Stromal cell of bone marrow (primary cell): ENCODE measurements around the gene KLHDC7B.

Experiments used
- DNase-seq: peaks from one replicate; pipeline ENCODE4 v3.0.0-alpha.2; 2012; ENCODE audit warnings: low read depth

The KLHDC7B gene

DNA sequence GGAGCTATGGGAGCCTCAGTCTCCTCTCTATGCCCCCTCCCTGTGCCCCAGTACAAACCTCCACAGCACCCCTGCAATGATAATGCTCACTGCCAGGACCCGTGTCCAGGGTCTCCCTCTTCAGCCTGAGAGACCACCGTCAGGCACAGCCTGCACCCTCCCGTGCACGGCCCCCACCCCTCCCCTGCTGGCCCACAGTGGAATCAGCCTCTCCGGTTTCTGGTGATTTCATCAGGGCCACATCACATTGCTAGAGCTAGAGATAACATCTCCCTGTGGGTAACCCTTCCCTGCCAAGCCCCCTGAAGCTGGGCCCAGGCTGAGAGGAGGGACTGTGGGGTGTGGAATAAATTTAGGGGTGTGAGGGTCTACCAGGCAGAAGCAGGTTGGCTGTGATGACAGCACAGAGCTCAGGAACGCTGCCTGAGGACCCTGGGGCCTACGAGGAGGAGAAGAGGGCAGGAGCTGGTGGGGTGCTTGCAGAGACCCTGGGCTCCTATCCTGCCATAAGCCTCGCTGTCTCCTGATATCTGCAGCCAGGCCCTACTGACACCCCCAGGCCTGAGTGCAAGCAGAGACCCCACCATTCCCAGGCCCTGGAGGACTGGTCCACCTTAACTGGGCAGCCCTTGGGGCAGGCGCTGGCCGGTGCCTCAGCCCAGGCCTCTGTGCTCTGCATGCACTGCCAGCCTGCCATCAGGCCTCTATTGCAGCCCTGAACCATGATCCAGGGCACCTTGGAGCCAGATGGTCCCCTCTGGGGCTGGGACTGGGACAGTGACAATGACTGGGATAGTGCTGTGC lies at the start of gene KLHDC7B:
KLHDC7B (plus strand) TSS at position 378 of the 804 bp plus-strand sequence; CDS start at position 723, 345 bp downstream.
- DNase-seq = no peak

DNA sequence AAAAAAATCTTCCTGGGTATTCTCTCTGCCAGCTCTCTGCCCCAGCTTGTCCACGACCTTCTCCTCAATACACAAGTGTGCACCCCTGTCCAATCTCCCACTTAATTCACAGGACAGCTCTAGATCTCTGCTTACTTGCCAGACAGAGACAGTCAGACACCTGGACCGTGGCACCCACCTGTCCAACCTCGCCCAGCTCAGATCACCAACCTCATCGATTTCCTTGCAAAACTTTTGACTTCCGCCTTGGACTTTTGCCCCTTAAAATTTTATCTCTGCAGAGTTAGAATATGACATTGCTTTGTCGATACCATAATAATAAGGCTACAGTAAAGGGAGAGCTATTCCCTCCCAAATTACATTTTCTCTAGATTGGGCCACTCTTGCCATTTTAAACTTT lies 48.6 kb upstream of the KLHDC7B start:
- no peak for DNase-seq

DNA sequence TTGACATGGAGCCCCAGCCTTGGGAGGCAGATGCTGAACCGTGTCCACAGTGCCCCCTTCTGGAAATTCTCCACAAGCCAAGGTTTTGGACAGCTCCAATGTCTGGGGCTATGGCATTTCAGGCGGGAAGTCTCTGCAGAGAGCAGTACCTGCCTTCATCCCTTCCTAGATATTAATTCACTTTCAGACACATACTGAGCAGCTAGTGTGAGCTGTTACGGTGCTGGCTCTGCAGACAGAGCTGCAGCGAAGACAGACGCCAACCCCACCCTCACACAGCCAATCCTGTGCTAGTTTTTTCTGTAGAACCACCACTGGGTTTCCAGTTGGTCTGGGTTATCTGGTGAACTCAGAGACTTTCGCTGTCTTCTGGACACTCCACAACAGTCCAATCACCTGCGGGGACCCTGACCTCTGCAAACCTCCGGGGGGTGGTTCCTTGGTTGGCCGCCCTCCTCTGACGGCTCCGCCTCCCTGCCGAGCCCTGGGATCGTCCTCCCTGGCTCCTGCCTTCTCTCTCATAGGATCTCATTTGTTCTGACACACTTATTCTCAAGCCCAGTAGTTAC lies 47.3 kb upstream of the KLHDC7B start:
- no peak for DNase-seq

DNA sequence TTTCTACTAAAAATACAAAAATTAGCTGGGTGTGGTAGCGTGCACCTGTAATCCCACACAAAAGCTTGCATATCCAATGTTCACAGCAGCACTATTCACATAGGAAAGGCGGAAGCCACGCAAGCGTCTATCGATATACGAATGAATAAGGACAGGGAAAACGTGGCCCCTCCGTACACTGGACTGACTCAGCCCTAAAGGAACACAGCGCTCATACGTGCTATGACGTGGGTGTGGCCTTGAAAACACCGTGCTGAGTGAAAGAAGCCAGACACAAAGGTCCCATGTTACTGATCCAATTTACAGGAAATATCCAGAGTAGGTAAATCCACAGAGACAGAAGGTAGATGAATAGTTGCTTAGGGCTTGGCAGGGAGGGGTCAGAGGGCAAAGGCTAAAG lies 45.2 kb upstream of the KLHDC7B start:
- no peak for DNase-seq

DNA sequence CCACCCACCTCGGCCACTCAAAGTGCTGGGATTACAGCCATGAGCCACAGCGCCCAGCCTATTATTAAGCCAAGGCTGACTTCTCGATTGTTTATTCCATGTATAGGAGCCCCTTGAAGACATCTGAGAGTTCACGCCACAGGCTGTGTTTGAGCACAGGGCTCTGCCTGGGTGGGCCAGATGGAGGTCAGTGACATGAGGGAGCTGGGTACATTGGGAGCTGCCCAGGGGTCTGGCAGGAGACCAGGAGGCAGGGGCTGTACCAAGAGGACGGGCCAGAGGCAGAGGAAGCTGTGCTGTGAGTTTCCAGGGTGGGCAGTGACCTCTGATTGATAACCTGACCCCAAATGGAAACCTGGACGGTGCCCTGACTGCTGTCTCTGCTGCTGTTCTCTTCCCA lies 43.6 kb upstream of the KLHDC7B start:
- no peak for DNase-seq

DNA sequence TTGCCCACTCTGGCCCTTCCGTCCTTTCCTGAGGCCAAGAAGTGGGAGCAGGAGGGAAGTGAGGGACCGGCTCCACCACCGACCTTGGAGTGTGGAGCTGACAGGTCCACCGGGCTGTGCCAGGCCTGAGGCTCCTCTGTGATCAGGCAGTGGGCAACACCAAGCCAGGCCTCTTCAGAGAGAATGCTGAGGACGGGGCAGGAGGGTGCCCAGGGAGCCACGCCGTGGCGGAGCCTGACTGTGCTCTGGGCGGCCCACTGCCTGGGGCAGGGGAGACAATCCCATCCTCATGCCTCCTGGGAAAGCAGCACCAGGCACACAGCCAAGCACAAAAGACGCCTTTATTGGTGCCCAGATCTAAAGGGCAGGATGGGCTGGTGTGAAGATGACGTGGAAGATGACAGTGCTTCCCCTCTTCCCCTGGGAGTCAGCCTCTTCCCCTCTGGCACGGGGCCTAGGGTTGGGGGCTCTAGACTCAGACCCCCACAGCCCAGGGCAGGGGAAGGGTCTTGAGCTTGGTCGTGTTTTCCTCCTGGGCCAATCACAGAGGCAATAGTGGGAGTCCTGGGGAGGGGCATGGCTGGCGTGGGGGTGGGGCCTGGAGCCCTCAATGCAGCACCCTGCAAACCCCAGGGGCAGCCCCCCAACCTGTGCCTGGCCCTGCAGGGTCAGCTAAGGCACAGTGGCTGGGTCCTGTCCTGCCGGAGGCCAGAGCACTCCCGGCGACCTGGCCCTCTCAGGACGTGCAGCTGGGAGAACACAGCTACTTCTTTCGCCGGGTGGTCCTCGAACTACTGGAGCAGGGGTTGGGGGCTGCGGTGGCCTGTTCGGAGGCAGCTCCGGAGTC lies 42.8 kb upstream of the KLHDC7B start:
- DNase-seq = no peak

DNA sequence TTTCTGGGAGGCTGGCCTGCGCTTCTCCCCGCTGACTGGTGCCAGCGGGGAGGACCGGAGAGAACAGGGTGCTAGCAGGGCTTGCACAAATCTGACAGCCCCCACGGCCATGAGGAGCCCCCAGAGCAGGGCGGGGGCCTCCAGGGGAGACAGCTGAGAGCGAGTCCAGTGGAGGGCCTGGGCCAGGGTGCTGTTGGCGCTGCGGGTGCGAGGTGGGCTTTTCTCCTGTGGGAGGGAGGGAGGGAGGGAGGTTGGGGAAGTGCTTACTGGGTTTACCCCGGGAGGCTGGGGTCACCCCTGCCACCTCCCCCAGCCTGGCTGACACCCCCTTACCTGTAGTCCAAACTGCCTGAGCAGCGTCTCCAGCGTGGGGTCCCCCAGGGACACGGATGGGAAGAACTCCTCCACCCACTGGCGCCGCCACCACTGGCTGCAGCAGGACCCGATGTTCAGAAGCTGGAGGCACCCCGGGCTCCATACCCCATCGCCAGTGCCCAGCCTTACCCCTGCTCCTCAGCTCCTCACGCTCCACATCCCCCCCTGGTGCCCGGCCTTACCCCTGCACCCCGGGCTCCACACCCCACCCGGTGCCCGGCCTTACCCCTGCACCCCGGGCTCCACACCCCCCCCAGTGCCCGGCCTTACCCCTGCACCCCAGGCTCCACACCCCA lies 42.1 kb upstream of the KLHDC7B start:
- DNase-seq = no peak

DNA sequence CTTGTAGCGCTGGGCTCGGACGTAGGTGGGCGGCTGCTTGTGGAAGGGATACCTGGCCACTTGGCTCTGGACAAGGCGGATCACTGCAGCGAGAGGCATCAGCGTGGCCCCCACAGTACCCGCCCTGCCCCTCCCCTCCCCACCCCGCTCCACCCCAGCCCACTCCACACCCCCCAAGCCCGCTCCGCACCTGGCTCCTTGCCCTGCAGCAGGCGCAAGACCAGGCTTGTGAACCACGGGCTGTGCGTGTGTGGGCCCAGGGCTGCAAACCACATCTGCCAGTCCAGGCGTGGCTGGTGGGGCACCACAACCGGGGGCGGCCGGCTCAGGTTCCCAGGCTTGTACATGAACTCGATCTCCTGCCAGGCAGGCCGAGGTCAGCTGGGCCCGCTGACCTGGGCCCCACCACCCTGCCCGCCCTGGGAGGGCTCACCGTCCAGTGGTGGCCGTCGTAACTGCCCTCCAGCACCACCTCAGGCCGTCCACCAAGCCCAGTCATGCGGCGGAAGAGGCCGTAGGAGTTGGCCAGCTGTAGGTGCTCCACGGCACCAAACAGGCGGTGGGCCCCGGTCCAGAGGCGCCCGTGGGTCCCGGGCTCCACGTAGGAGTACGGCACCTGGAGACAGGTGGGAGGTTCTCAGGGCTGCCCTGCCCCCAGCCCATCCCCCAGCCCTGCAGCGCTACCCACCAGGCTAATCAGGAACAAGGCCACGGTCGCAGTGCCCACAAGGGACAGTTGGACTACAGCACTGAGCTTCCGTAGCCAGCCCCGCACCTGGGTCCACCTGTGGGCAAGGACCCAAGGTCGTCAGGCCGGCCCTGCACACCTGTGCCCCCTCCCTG lies 41.1 kb upstream of the KLHDC7B start:
- no peak for DNase-seq

DNA sequence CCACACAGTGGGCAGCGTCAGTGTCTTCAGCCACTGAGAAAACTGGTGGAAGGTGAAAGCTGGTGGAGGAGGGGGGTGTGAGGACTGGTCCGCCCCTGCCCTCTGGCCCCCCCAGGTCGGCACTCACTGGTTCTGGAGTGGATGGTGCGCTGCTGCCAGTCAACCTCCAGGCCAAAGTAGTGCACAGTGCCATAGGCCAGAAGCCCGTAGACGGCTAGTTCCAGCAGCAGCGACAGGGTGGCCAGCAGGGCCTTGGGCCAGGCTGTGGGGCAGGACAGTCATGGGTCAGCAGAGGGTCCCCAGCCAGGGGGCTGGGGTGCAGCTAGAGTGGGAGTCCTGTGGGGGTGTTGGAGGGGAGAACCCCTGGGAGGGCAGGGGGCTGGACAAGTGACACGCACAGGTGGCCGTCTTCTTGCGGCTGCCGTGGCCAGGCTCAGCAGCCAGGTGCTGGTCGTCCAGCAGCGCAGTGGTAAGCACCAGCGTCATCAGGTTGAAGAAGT lies 40.4 kb upstream of the KLHDC7B start:
- DNase-seq = no peak

DNA sequence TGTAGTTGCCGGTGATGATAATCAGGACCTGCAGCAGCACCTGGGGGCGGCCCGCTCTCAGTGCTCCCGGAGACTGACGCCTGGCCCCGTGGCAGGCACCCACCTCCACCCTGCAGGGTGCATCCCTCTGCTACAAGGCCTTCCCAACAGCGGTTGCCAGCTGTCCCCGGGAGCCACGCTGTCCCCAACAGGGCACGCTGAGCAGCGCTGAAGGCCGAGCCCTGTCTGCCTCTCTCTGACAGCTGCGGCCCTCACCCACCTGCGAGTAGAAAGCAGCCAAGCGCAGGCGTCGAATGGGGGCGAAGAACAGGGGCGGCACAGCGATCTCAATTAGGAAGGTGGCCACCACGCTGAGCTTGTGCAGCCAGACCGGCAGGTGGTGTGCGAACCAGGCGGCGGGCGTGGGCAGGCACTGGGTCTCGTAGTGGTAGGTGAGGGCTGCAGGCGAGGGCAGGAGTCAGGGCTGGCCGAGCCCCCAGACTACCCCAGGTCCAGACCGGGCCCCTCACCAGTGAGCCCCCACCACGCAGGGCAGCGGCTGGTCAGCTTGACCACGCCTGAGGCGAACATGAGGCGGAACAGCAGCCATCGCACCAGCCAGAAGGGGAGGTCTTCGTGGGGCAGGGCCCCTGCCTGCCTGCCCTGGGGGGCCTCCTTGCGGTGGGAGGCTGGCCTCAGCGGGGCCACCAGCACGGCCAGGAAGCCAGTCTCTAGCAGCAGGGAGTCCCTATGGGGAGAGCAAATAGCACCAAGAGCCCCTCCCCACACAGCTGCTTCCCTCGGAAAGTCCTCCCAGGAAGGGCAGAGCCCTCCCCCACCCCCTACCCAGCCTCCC lies 39.7 kb upstream of the KLHDC7B start:
- no peak for DNase-seq

DNA sequence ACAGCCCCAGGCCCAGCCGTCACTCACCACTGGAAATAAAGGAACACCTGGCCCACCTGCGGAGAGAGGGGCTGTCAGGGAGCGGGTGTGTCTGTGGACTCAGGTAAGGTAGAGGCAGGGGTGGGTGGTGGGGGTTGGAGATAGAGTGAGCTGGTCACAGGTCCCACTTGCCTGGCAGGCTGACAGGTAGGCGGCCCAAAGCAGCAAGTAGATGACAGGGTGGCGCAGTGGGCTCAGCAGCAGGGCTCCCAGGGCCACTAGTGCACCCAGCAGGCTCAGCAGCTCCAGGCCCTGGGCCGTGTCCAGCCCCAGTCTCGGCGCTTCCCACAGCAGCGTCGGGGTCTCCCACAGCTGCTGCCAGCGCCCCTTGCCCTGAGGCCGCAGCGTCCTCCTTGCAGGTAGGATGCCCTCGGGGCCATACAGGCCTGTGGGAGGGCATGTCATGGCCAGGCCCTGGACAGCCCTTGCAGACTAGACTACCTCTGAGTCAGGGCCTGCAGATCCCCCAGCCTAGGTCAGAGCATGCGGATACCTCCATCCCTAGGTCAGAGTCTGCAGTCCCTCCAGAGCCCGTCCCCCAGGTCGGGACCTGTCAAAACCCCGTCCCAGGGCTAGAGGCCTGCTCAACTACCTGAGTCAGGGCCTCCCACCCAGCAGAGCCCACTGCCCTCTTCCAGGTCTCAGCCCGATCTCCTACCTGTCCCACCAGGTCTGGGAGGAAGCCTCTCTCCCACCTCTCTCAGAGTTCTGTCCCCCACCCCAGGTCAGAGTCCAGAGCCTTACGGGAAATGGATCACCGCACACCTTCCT lies 38.9 kb upstream of the KLHDC7B start:
- no peak for DNase-seq

DNA sequence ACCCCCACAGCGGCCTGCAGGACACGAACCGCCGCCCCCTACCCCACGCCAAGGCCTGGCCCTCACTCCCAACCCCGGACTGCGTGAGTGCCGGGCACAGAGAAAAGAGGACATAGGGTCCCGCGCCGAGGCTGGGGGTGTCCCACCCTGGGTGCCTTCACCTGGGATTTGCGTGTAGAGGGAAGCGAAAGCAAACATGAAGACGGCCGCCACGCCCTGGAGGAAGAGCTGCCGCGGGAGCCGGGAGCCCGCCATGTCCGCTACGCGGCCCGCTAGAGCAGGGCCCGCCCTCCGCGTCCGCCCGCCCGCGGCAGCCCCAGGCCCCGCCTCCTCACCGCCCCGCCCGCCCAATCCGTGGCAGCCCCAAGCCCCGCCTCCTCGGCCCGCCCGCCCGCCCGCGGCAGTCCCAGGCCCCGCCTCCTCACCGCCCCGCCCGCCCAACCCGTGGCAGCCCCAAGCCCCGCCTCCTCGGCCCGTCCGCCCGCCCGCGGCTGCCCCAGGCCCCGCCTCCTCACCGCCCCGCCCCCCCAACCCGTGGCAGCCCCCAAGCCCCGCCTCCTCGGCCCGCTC lies 38.2 kb upstream of the KLHDC7B start, which contains the start of gene LMF2:
LMF2 (minus strand) TSS at position 282 of the 570 bp plus-strand sequence; CDS start at position 255, 27 bp downstream.
- DNase-seq = no peak

DNA sequence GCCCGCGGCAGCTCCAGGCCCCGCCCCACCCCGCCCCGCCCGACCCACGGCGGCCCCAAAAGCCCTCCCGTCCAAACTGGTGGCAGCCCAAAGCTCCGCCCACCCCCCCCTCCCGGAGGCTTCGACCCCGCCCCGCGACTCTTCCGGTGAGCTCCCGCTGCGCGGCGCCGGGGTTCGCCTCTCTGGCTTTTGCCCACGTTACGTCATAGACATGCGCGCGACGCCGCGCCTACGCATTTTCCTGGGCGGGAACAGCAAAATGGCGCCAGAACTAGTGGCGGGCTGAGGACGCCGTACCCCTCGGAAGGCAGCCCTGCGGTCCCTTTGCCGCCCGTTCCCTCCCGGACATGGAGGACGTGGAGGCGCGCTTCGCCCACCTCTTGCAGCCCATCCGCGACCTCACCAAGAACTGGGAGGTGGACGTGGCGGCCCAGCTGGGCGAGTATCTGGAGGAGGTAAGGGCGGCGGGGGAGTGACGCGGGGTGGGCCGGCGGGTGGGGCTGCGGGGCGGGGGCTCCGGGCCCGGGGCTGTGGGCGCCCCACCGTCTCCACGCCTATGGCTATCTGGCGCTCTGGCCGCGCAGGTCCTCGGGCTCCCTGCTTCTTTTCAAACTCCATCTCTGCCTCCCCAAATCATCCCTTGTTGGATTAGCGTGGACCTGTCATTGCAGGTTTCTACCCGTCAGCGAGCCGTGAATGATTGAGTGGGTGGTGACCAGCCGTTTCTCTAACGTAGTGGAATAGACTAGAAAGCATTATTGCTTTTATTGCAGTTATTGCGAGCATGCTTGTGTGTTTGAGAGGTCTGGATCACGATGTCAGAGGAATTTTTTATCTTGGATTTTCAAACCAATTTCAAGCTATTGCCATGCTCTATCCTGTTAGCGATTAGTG lies 37.5 kb upstream of the KLHDC7B start, which contains the start of gene NCAPH2:
NCAPH2 (plus strand) TSS at position 234 of the 894 bp plus-strand sequence; CDS start at position 348, 114 bp downstream.
- DNase-seq = peak; percentile 91

DNA sequence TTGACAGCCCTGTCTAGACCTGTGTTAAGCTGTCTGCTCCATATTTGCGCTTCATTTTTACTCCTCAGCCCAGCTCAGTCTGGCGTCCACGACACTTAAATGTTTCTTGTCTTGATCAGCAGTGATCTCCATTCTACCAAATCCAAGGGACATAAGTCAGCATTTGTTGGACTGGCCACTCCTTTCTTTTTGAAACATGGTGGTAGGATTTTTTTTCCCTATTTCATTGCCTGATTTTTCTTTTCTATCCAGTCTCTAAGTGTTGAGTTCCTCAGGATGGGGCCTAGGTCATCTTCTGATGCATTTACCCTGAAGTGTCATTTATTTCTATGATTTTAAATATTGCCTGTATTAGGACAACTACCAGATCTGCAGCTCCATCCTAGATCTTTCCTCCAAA lies 36.8 kb upstream of the KLHDC7B start:
- DNase-seq = no peak

DNA sequence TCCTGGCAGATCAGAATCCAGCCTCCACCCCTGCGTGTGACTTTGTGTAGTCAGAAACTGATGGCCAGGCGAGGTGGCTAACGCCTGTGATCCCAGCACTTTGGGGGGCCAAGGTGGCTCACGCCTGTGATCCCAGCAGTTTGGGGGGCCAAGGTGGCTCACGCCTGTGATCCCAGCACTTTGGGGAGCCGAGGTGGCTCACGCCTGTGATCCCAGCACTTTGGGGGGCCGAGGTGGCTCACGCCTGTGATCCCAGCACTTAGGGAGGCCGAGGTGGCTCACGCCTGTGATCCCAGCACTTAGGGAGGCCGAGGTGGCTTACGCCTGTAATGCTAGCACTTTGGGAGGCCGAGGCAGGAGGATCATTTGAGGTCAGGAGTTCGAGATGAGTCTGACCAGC lies 32.5 kb upstream of the KLHDC7B start:
- DNase-seq = no peak

DNA sequence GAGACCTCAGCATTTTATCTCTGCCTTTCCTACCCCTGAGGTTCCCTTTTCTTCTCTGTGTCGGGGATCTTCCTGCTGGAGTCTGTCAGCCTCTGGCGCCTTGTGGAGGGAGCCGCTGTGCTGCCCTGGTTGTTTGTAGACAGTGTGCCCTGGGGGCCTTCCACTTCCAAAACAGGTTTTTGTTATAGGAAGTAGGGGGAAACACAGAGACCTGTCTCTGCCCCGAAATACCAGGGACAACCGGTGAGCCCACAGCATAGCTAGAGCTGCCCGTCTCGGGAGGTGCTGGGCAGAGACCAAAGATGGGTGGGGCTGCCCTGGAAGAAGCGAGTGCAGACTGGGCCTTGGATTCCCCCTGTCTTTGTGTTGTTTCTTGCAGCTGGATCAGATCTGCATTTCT lies 29.6 kb upstream of the KLHDC7B start:
- DNase-seq = no peak

DNA sequence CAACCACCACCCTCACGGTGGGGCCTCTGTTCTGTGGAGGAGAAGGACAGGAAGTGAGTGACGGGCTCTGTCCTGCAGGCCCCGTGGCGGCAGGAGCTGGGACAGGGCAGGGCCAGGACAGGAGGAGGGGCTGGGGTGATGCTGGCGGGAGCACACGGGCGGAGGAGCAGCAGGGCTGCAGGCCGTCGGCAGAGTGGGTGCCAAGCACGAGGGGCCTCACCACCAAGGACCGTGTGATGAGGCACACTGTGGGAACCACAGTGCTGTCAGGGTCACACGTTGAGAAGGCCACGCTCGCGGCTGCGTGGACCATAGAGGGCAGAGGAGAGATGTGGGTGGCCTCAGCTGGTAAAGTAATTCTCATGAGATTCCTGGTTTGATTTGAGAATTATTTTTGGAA lies 28.8 kb upstream of the KLHDC7B start:
- DNase-seq = no peak
